Esophagus squamous epithelium (tissue), 4 donors: ENCODE data around the gene SEC22C.

Experiments
- POLR2A ChIP-seq, 4 donors: fragments of 450-650 bp; IDR thresholded peaks; one replicate each; pipeline ENCODE4 v1.6.1; 2017; ENCODE audit warnings: antibody characterized with exemption in 4 of 4, mild to moderate bottlenecking in 4 of 4, moderate library complexity in 3 of 4
- TF ChIP-seq, protein P1 (sequence below), 6 experiments: fragments of 450-650 bp in 4 of 6; fragments of 200-600 bp in 2 of 6; sonication (generic) in 2 of 6; IDR thresholded peaks; one replicate each; pipeline ENCODE4 v1.5.1; 2016 to 2019; ENCODE audit warnings: antibody characterized with exemption in 6 of 6, mild to moderate bottlenecking in 4 of 6, moderate library complexity in 4 of 6

DNA sequence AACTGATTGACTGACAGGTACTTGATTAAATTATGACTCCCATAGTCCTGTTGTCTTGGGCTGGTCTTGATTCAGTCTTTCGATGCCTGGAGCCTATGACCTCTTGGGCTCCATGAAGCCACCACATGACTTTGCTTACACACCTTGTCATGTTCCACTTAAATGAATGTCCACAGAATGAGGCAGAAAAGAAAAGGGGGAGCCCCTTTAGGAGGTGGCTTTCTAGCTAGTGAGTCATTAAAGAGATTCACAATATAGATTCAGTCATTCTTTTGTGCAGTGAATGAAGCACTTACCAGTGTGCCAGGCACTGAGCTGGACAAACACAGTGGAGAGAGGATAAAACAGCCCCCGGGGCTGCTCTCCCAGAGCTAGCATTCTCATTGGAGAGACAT lies 62.2 kb downstream of the SEC22C start:
- TF ChIP-seq POLR2A (IDR thresholded peaks at IDR 0.05), result no peak
- TF ChIP-seq, protein P1, sequence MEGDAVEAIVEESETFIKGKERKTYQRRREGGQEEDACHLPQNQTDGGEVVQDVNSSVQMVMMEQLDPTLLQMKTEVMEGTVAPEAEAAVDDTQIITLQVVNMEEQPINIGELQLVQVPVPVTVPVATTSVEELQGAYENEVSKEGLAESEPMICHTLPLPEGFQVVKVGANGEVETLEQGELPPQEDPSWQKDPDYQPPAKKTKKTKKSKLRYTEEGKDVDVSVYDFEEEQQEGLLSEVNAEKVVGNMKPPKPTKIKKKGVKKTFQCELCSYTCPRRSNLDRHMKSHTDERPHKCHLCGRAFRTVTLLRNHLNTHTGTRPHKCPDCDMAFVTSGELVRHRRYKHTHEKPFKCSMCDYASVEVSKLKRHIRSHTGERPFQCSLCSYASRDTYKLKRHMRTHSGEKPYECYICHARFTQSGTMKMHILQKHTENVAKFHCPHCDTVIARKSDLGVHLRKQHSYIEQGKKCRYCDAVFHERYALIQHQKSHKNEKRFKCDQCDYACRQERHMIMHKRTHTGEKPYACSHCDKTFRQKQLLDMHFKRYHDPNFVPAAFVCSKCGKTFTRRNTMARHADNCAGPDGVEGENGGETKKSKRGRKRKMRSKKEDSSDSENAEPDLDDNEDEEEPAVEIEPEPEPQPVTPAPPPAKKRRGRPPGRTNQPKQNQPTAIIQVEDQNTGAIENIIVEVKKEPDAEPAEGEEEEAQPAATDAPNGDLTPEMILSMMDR (IDR thresholded peaks at IDR 0.05), result no peak
